ENCODE measurements around the gene SEPTIN7. TPM values are rescaled to one million over a fixed set of nuclear protein-coding genes. Genes with fewer than 3 reads are reported as not detected.

Gene SEPTIN7
- total RNA-seq, 1 donor from 2014 or later = 560 TPM

DNA sequence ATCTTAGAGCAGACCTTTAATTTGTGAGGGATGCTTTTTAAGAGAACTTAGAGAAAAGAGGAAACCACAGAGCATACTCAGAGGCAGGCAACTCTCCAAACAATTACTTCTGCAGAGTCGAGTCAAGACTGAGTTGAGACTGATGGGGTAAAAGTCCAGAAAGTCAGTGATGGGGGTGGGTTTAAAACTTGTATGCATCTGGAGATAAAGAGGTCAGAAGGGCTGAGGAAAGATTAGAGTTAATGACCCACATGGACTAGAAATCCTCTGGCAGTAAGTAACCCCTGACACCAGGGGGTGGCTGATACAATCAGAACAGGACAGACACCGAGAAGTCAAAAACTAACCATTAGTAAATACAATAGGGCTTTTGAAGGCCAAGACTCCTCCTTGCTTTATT is 42.4 kb upstream of the SEPTIN7 start:
- H3K27ac ChIP-seq = no peak overlapping the region
- no peak overlapping the region for H3K9ac ChIP-seq
- H3K79me2 ChIP-seq (ENCODE audit: low read depth) = no peaks in the 10 kb centered on the region
- H4K20me1 ChIP-seq (ENCODE audit: low read depth) = no peaks in the 10 kb centered on the region
- no peaks in the 10 kb centered on the region for H3K9me3 Mint-ChIP-seq
- peak overlapping the region; percentile 1 for H3K27ac Mint-ChIP-seq
- H3K4me1 Mint-ChIP-seq = peaks cover 10% of the 10 kb centered on the region
- H3K36me3 Mint-ChIP-seq = no peaks in the 10 kb centered on the region
- TF ChIP-seq EZH2 (IDR thresholded peaks at IDR 0.05) (no peak), CTCF (IDR thresholded peaks at IDR 0.05) (peak; percentile 36), EZH2phosphoT487 (IDR thresholded peaks at IDR 0.05) (no peak)
- no peak overlapping the region for H2AFZ ChIP-seq (replicated peaks)
- no peak overlapping the region for H3K4me3 Mint-ChIP-seq
- no peaks in the 10 kb centered on the region for H3K9me3 ChIP-seq (ENCODE audit: low read depth)
- H3K27me3 ChIP-seq = no peaks in the 10 kb centered on the region
- H3K4me3 ChIP-seq = no peak overlapping the region
- H3K4me2 ChIP-seq = peak overlapping the region; percentile 20
- peak; percentile 79 for DNase-seq (ENCODE audit: low spot score)
- H3K36me3 ChIP-seq = no peaks in the 10 kb centered on the region
- H3K27me3 Mint-ChIP-seq (ENCODE audit: insufficient read depth, low read depth) = no peaks in the 10 kb centered on the region
- peaks cover 8% of the 10 kb centered on the region for H3F3A ChIP-seq (ENCODE audit: low read depth)
- peaks cover 12% of the 10 kb centered on the region for H3K4me1 ChIP-seq

GRCh38 chr7:35760143-35760745 is 40.6 kb upstream of the SEPTIN7 start:
- DNase-seq (ENCODE audit: low spot score) = no peak

DNA sequence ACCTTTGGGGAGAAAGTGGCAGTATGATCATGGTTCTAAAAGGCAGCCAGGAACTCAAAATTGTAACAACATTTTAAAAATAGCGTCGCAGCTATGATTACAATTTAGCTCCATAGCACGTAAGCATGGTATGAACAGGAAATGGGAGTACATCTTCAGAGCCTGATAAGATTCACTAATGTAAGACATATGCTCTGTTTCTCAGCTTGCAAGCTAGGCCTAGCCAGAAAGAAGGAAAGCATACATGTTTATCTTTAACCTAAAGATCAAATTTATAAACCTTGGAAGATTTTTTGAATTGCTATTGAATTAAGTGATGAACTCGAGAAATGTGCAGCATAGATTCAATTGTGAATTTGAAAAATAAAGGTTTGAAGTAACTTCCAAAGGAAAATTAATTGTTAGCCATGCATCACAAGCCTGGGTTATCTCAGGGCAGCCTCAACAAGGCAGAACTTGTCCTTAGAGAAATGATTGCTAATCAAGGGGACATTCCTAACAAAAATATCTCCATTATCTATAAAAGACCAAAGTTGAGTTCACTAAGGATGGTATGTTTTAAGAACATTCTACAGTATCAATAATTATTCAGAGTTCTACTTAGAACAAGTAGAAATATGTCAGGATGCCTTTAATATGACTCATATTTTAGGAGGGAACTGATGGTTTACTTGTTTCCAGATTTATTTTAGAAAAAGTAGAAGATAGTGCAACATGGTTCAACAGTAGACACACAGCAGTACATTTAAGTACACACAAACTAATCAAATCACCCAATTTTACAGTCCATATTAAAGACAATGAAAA is 38.8 kb upstream of the SEPTIN7 start:
- Histone ChIP-seq H3K9me3 (ENCODE audit: low read depth) (no peaks in the 10 kb centered on the region), H2AFZ (replicated peaks) (no peak overlapping the region), H3K4me3 (no peak overlapping the region), H3F3A (ENCODE audit: low read depth) (peaks cover 8% of the 10 kb centered on the region), H3K4me1 (peaks cover 12% of the 10 kb centered on the region), H3K27me3 (no peaks in the 10 kb centered on the region), H4K20me1 (ENCODE audit: low read depth) (no peaks in the 10 kb centered on the region), H3K4me2 (no peak overlapping the region), H3K79me2 (ENCODE audit: low read depth) (no peaks in the 10 kb centered on the region), H3K9ac (no peak overlapping the region), H3K36me3 (no peaks in the 10 kb centered on the region), H3K27ac (no peak overlapping the region)
- H3K27me3 Mint-ChIP-seq (ENCODE audit: insufficient read depth, low read depth) = no peaks in the 10 kb centered on the region
- H3K4me1 Mint-ChIP-seq = peaks cover 10% of the 10 kb centered on the region
- DNase-seq (ENCODE audit: low spot score) = no peak
- H3K27ac Mint-ChIP-seq = no peak overlapping the region
- TF ChIP-seq EZH2phosphoT487 (IDR thresholded peaks at IDR 0.05) (no peak), EZH2 (IDR thresholded peaks at IDR 0.05) (no peak), CTCF (IDR thresholded peaks at IDR 0.05) (no peak)
- no peaks in the 10 kb centered on the region for H3K36me3 Mint-ChIP-seq
- no peak overlapping the region for H3K4me3 Mint-ChIP-seq
- no peaks in the 10 kb centered on the region for H3K9me3 Mint-ChIP-seq

More at GRCh38 chr7:35760143-35760745, 40.6 kb upstream of the SEPTIN7 start:
- Histone ChIP-seq H3K4me1 (peaks cover 12% of the 10 kb centered on the region), H3F3A (ENCODE audit: low read depth) (peaks cover 8% of the 10 kb centered on the region), H4K20me1 (ENCODE audit: low read depth) (no peaks in the 10 kb centered on the region), H3K4me3 (no peak overlapping the region), H2AFZ (replicated peaks) (no peak overlapping the region), H3K4me2 (no peak overlapping the region), H3K36me3 (no peaks in the 10 kb centered on the region), H3K27ac (no peak overlapping the region), H3K9me3 (ENCODE audit: low read depth) (no peaks in the 10 kb centered on the region), H3K79me2 (ENCODE audit: low read depth) (no peaks in the 10 kb centered on the region), H3K9ac (no peak overlapping the region), H3K27me3 (no peaks in the 10 kb centered on the region)
- no peak for TF ChIP-seq CTCF (IDR thresholded peaks at IDR 0.05)
- TF ChIP-seq EZH2 (IDR thresholded peaks at IDR 0.05) = no peak
- no peak for TF ChIP-seq EZH2phosphoT487 (IDR thresholded peaks at IDR 0.05)
- Mint-ChIP-seq H3K27ac (no peak overlapping the region), H3K4me3 (no peak overlapping the region), H3K4me1 (peaks cover 10% of the 10 kb centered on the region), H3K36me3 (no peaks in the 10 kb centered on the region), H3K27me3 (ENCODE audit: insufficient read depth, low read depth) (no peaks in the 10 kb centered on the region), H3K9me3 (no peaks in the 10 kb centered on the region)

Data from neural progenitor cell (in vitro differentiated cells).